Glutamatergic neuron (in vitro differentiated cells): Measurements from ENCODE around the gene SLC15A1. TPM values are rescaled to one million over a fixed set of nuclear protein-coding genes. Genes with fewer than 3 reads are reported as not detected.

Experiments used
- DNase-seq: peaks from one replicate; pipeline ENCODE4 v3.0.0; 2022
- H3K27ac Mint-ChIP-seq: one replicate; pipeline ENCODE4 v1.8.0; 2020; ENCODE audit warnings: mild to moderate bottlenecking, mixed read lengths, inconsistent platforms; ENCODE audit not compliant: unreplicated experiment
- H3K27me3 Mint-ChIP-seq: one replicate; pipeline ENCODE4 v1.8.0; 2020; ENCODE audit warnings: mild to moderate bottlenecking, moderate library complexity, mixed read lengths, inconsistent platforms; ENCODE audit not compliant: unreplicated experiment
- H3K36me3 Mint-ChIP-seq: one replicate; pipeline ENCODE4 v1.8.0; 2020; ENCODE audit warnings: mild to moderate bottlenecking, mixed read lengths, inconsistent platforms; ENCODE audit not compliant: unreplicated experiment
- H3K4me1 Mint-ChIP-seq: one replicate; pipeline ENCODE4 v1.8.0; 2020; ENCODE audit warnings: mild to moderate bottlenecking, low read depth, mixed read lengths, inconsistent platforms; ENCODE audit not compliant: unreplicated experiment
- H3K4me3 Mint-ChIP-seq: one replicate; pipeline ENCODE4 v1.8.0; 2020; ENCODE audit warnings: mild to moderate bottlenecking, mixed read lengths, inconsistent platforms; ENCODE audit not compliant: unreplicated experiment
- H3K9me3 Mint-ChIP-seq: one replicate; pipeline ENCODE4 v1.8.0; 2020; ENCODE audit warnings: mild to moderate bottlenecking, moderate library complexity, mixed read lengths, inconsistent platforms; ENCODE audit not compliant: unreplicated experiment
- total RNA-seq: library from RNA; stranded (reverse); fragmentation: NEBNext Ultra II Directional; extraction: Animal tissue kit (Norgen Biotek cat#: 25700); gene quantifications from one replicate; pipeline ENCODE4 v1.2.1, GENCODE V29; 2021; ENCODE audit not compliant: unreplicated experiment
- TF ChIP-seq, protein P1 (sequence below): fragments of 200-600 bp; sonication (generic); IDR thresholded peaks from one replicate; pipeline ENCODE4 v1.5.0; 2021; ENCODE audit not compliant: partially characterized antibody, unreplicated experiment

Gene SLC15A1
- total RNA-seq, 1 donor from 2014 or later = not detected

DNA sequence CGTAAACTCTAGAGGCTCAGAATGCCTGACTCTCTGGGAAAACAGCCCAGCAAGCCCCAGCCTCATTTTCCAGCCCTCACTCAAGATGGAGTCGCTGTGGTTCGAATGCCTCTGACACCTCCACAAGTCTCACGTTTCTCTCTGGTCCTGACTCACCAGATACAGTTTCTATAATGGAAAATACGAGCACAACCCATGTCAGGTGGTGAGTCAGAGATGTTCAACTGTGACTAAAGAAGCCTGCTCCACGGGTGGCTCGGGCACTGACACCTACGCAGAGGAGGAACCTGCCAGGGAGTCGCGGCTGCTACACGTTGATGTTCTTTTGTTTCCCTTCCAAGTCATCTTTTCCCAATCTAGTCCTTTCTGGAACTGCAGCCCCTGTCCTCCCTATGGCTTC, 88.4 kb downstream of the SLC15A1 start:
- DNase-seq = no peak
- TF ChIP-seq, protein P1, sequence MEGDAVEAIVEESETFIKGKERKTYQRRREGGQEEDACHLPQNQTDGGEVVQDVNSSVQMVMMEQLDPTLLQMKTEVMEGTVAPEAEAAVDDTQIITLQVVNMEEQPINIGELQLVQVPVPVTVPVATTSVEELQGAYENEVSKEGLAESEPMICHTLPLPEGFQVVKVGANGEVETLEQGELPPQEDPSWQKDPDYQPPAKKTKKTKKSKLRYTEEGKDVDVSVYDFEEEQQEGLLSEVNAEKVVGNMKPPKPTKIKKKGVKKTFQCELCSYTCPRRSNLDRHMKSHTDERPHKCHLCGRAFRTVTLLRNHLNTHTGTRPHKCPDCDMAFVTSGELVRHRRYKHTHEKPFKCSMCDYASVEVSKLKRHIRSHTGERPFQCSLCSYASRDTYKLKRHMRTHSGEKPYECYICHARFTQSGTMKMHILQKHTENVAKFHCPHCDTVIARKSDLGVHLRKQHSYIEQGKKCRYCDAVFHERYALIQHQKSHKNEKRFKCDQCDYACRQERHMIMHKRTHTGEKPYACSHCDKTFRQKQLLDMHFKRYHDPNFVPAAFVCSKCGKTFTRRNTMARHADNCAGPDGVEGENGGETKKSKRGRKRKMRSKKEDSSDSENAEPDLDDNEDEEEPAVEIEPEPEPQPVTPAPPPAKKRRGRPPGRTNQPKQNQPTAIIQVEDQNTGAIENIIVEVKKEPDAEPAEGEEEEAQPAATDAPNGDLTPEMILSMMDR = no peak
- no peaks in the 10 kb centered on the region for H3K36me3 Mint-ChIP-seq
- peaks cover 25% of the 10 kb centered on the region for H3K4me1 Mint-ChIP-seq
- H3K9me3 Mint-ChIP-seq = peaks cover 7% of the 10 kb centered on the region
- H3K27ac Mint-ChIP-seq = no peak overlapping the region
- peaks cover 5% of the 10 kb centered on the region for H3K27me3 Mint-ChIP-seq
- H3K4me3 Mint-ChIP-seq = no peak overlapping the region

DNA sequence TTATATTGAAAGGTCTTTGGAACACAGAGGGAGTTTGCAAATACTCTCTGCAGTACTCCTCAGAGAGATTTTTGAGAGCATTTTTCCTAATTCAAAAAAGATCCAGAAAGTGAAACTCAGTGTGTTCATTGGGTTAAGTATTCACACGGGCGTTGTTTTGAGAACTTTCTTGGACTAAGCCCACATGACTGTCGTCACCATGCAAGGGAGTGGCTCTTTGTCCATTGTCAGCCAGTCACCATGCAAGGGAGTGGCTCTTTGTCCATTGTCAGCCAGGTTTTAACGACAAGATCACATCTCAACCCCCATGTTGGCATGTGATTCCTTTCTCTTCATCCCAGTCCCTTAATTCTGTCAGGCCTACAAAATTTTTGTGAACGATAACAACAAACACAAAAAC, 94.3 kb downstream of the SLC15A1 start:
- H3K27me3 Mint-ChIP-seq = peaks cover 6% of the 10 kb centered on the region

DNA sequence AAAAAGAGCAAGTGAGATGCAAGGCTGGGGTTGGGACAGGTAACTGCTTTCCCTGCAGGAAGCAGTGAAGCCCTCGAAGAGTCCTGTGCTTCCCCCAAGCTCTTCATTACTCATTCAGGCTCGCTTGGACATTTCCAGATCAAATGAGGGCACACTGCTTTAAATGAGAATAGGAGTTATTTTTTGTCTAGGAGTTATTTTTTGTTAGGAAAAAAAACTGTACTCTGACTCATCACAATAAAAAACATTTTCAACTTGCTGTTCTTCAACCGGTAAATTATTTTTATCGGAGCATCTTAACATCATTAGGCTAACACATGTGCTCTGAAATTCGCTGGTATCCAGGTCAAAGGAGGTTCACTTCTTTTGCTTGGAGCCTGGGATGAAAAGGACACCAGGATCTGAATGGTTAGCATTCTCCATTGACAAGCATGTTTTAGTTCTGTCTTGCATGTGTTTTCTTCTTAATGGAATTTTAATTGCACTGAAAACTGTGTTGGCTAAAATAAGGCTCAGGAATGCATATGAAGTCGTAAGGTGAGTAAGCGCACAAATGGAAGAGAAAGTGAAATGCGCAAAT, 94.9 kb downstream of the SLC15A1 start:
- Mint-ChIP-seq H3K36me3 (peaks cover 7% of the 10 kb centered on the region), H3K4me3 (no peak overlapping the region), H3K27ac (no peak overlapping the region)

More for the DNA sequence above, 94.3 kb downstream of the SLC15A1 start:
- Mint-ChIP-seq H3K27ac (no peak overlapping the region), H3K4me3 (no peak overlapping the region), H3K4me1 (peaks cover 2% of the 10 kb centered on the region), H3K36me3 (peaks cover 7% of the 10 kb centered on the region), H3K9me3 (peaks cover 4% of the 10 kb centered on the region)
- TF ChIP-seq, protein P1 = no peak
- no peak for DNase-seq

DNA sequence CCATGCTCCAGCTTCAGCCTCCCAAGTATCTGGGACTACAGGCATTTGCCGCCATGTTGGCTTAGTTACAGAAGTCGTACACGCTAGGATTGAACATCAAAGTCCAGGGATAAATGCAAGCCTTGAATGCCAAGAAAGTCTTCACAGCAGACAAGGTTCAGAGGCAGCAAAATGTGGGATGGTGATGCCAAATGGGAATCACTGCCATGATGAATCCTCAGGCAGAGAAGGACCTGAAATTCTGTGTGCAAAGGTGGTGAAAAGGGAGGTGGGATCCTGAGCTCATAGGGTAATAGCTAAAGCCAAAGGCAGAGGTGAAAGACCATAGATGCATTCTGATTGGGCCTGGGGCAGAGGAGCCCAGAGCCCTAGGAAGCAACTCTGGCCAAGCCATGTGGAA, 96.2 kb downstream of the SLC15A1 start:
- Mint-ChIP-seq H3K4me1 (peaks cover 2% of the 10 kb centered on the region), H3K9me3 (peaks cover 4% of the 10 kb centered on the region), H3K27ac (no peak overlapping the region), H3K27me3 (peaks cover 6% of the 10 kb centered on the region), H3K36me3 (peaks cover 7% of the 10 kb centered on the region), H3K4me3 (no peak overlapping the region)
- TF ChIP-seq, protein P1 = no peak
- no peak for DNase-seq

More for the DNA sequence above, 94.9 kb downstream of the SLC15A1 start:
- peaks cover 6% of the 10 kb centered on the region for H3K27me3 Mint-ChIP-seq
- DNase-seq = no peak
- TF ChIP-seq, protein P1 = no peak
- H3K9me3 Mint-ChIP-seq = peaks cover 4% of the 10 kb centered on the region
- H3K4me1 Mint-ChIP-seq = peaks cover 2% of the 10 kb centered on the region

DNA sequence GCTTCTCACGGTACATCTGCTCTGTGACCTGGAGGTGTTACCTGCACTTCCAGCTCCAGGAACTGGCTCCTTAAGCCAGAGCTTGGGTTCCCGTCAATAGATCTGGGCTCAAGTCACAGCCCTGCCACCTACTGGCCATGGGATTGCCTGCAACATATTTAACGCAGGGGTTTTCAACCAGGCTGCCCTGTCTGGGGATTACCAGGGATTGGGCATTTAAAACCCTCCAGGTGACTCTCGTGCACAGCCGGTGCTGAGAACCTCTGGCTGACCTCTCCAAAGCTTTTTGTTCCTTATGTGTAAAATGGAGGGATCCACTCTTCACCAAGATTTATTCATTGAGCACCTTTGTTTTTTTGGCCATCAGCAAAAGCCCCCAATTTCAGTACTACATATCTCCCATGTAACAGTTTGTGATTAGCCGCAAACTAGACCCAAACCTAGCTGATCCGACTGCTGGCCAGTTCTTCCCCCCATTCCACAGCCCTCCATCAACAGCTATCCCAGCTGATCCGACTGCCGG, 98.9 kb downstream of the SLC15A1 start:
- Mint-ChIP-seq H3K36me3 (peaks cover 7% of the 10 kb centered on the region), H3K27me3 (peaks cover 4% of the 10 kb centered on the region), H3K27ac (no peak overlapping the region), H3K4me3 (no peak overlapping the region), H3K9me3 (no peaks in the 10 kb centered on the region), H3K4me1 (peaks cover 2% of the 10 kb centered on the region)
- DNase-seq = peak; percentile 82
- TF ChIP-seq, protein P1 = peak; percentile 83
